Stimulated activated CD8-positive, alpha-beta memory T cell treated with anti-CD3 and anti-CD28 coated beads, Interleukin-2, amount 100 ng/mL, for 48 hours (primary cell): Measurements from ENCODE around the gene BPHL.
A peak's percentile ranks its signal among the peaks of the same experiment; 100 is the strongest.
"Not testable (repeated sequence)": the region's sequence is repeated elsewhere in the genome, so short reads cannot be mapped to it uniquely, and the experiment has no call there.

Experiments
- DNase-seq, 2 donors: peaks; one replicate each; pipeline ENCODE4 v3.0.0-alpha.2; 2020; ENCODE audit warnings: low read depth in 2 of 2

BPHL gene

GRCh38 chr6:3156184-3157130 lies 37.9 kb downstream of the BPHL start:
- DNase-seq = not testable (repeated sequence)

GRCh38 chr6:3157131-3157933 lies 38.8 kb downstream of the BPHL start, which contains the start of gene TUBB2A:
Gene TUBB2A (minus strand): TSS chr6:3157544. CDS start chr6:3157463, 81 bp downstream.
- DNase-seq = peak; percentile 74 to 79

GRCh38 chr6:3159805-3160781 lies 41.6 kb downstream of the BPHL start:
- peak in 1 of 2 donors; percentile 26 for DNase-seq

GRCh38 chr6:3162067-3162497 lies 43.6 kb downstream of the BPHL start:
- no peak for DNase-seq

GRCh38 chr6:3162565-3163247 lies 44.2 kb downstream of the BPHL start:
- DNase-seq = peak; percentile 40 to 45

- DNase-seq = no peak
These were observed 44.7 kb downstream of the BPHL start for GRCh38 chr6:3163248-3163594.

GRCh38 chr6:3164388-3164787 lies 45.9 kb downstream of the BPHL start:
- DNase-seq = no peak

- DNase-seq = no peak
These were observed 47.4 kb downstream of the BPHL start for GRCh38 chr6:3165631-3166534.

GRCh38 chr6:3166535-3167225 lies 48.2 kb downstream of the BPHL start:
- not testable (repeated sequence) for DNase-seq

GRCh38 chr6:3168046-3168445 lies 49.5 kb downstream of the BPHL start:
- DNase-seq = not testable (repeated sequence)

GRCh38 chr6:3170676-3171075 lies 52.2 kb downstream of the BPHL start:
- DNase-seq = not testable (repeated sequence)

- not testable (repeated sequence) for DNase-seq
These were observed 53.0 kb downstream of the BPHL start for GRCh38 chr6:3171313-3172175.

GRCh38 chr6:3172789-3173188 lies 54.3 kb downstream of the BPHL start:
- not testable (repeated sequence) for DNase-seq

- not testable (repeated sequence) for DNase-seq
These were observed 55.2 kb downstream of the BPHL start for GRCh38 chr6:3173636-3174089.

- no peak for DNase-seq
These were observed 57.3 kb downstream of the BPHL start for GRCh38 chr6:3175715-3176402.

- DNase-seq = no peak
These were observed 58.2 kb downstream of the BPHL start for GRCh38 chr6:3176562-3177355.
